H9 (cell line): ENCODE measurements around the gene ATP8A2. TPM values are rescaled to one million over a fixed set of nuclear protein-coding genes. Genes with fewer than 3 reads are reported as not detected.

Experiments used
- DNase-seq: peaks from one replicate; pipeline ENCODE4 v3.0.0-alpha.2; 2017
- H2AFZ ChIP-seq: one replicate; pipeline ENCODE4 v1.6.1; 2013; ENCODE audit warnings: mild to moderate bottlenecking, low read length, control low read depth, moderate library complexity
- H2AK5ac ChIP-seq: 2 replicates; pipeline ENCODE4 v1.6.1; 2013; ENCODE audit warnings: low read length, control low read depth, mixed read lengths; ENCODE audit not compliant: insufficient read length
- H2BK120ac ChIP-seq: one replicate; pipeline ENCODE4 v1.6.1; 2013; ENCODE audit warnings: low read depth, mild to moderate bottlenecking, low read length, control low read depth, inconsistent platforms; ENCODE audit not compliant: poor library complexity, severe bottlenecking
- H2BK12ac ChIP-seq: 2 replicates; pipeline ENCODE4 v1.6.1; 2013; ENCODE audit warnings: low read length, control low read depth, mixed read lengths, low read depth; ENCODE audit not compliant: insufficient read length
- H2BK15ac ChIP-seq: 2 replicates; pipeline ENCODE4 v1.6.1; 2013; ENCODE audit warnings: low read depth, low read length, control low read depth
- H2BK20ac ChIP-seq: one replicate; pipeline ENCODE4 v1.6.1; 2013; ENCODE audit warnings: low read depth, mild to moderate bottlenecking, low read length, control low read depth, inconsistent platforms; ENCODE audit not compliant: poor library complexity, severe bottlenecking
- H2BK5ac ChIP-seq: 2 replicates; pipeline ENCODE4 v1.6.1; 2013; ENCODE audit warnings: low read length, control low read depth, mixed read lengths; ENCODE audit not compliant: insufficient read length
- H3K14ac ChIP-seq: 2 replicates; pipeline ENCODE4 v1.6.1; 2013; ENCODE audit warnings: low read length, control low read depth; ENCODE audit not compliant: insufficient read depth
- H3K18ac ChIP-seq: 2 replicates; pipeline ENCODE4 v1.6.1; 2013; ENCODE audit warnings: low read depth, mild to moderate bottlenecking, mixed read lengths, low read length, control low read depth; ENCODE audit not compliant: insufficient read length
- H3K23ac ChIP-seq: 2 replicates; pipeline ENCODE4 v1.6.1; 2013; ENCODE audit warnings: low read length, control low read depth, mixed read lengths, low read depth; ENCODE audit not compliant: insufficient read length
- H3K23me2 ChIP-seq: 2 replicates; pipeline ENCODE4 v1.6.1; 2013; ENCODE audit warnings: low read depth, mild to moderate bottlenecking, mixed read lengths, low read length, control low read depth; ENCODE audit not compliant: insufficient read length, poor library complexity, severe bottlenecking
- H3K27ac ChIP-seq: 2 replicates; pipeline ENCODE4 v1.5.1; 2013; ENCODE audit warnings: low read length, control low read depth, mixed read lengths, low read depth; ENCODE audit not compliant: insufficient read length
- H3K27me3 ChIP-seq: 2 replicates; pipeline ENCODE4 v1.6.1; 2013; ENCODE audit warnings: low read length, control low read depth, inconsistent platforms; ENCODE audit not compliant: insufficient read depth
- H3K4ac ChIP-seq: 2 replicates; pipeline ENCODE4 v1.6.1; 2013; ENCODE audit warnings: low read depth, mild to moderate bottlenecking, control low read depth, inconsistent platforms, low read length, moderate library complexity
- H3K4me1 ChIP-seq: 2 replicates; pipeline ENCODE4 v1.6.1; 2013; ENCODE audit warnings: low read length, control low read depth, inconsistent platforms; ENCODE audit not compliant: insufficient read depth
- H3K4me2 ChIP-seq: 2 replicates; pipeline ENCODE4 v1.6.1; 2013; ENCODE audit warnings: low read length, control low read depth, mixed read lengths; ENCODE audit not compliant: insufficient read length, insufficient read depth
- H3K56ac ChIP-seq: 2 replicates; pipeline ENCODE4 v1.6.1; 2013; ENCODE audit warnings: low read depth, mild to moderate bottlenecking, mixed read lengths, low read length, control low read depth; ENCODE audit not compliant: insufficient read length
- H3K79me1 ChIP-seq: 2 replicates; pipeline ENCODE4 v1.6.1; 2013; ENCODE audit warnings: low read depth, mild to moderate bottlenecking, moderate library complexity, low read length, control low read depth, inconsistent platforms; ENCODE audit not compliant: insufficient read depth, poor library complexity, severe bottlenecking
- H3K79me2 ChIP-seq: 2 replicates; pipeline ENCODE4 v1.6.1; 2013; ENCODE audit warnings: low read length, control low read depth, inconsistent platforms; ENCODE audit not compliant: insufficient read depth
- H3K9ac ChIP-seq: 2 replicates; pipeline ENCODE4 v1.6.1; 2013; ENCODE audit warnings: low read length, control low read depth, mixed read lengths; ENCODE audit not compliant: insufficient read length; ENCODE audit errors: extremely low read depth
- H3K9me3 ChIP-seq: one replicate; pipeline ENCODE4 v1.6.1; 2013; ENCODE audit warnings: low read depth, low read length, inconsistent platforms; ENCODE audit not compliant: control insufficient read depth
- H3T11ph ChIP-seq: one replicate; pipeline ENCODE4 v1.6.1; 2013; ENCODE audit warnings: mild to moderate bottlenecking, low read length, control low read depth, inconsistent platforms
- H4K20me1 ChIP-seq: one replicate; pipeline ENCODE4 v1.6.1; 2013; ENCODE audit not compliant: control insufficient read depth, insufficient read length, insufficient read depth
- H4K5ac ChIP-seq: 2 replicates; pipeline ENCODE4 v1.6.1; 2013; ENCODE audit warnings: low read depth, mild to moderate bottlenecking, mixed read lengths, low read length, control low read depth; ENCODE audit not compliant: insufficient read length
- H4K8ac ChIP-seq: replicated peaks from 2 replicates; pipeline ENCODE4 v1.6.1; 2013; ENCODE audit warnings: low read length, control low read depth, mixed read lengths, low read depth; ENCODE audit not compliant: insufficient read length
- H4K91ac ChIP-seq: 2 replicates; pipeline ENCODE4 v1.6.1; 2013; ENCODE audit warnings: low read depth, mild to moderate bottlenecking, moderate library complexity, mixed read lengths, low read length, control low read depth; ENCODE audit not compliant: insufficient read length
- H3K27ac Mint-ChIP-seq, 3 experiments: 2 replicates in 2 of 3; 3 replicates in 1 of 3; pipeline ENCODE4 v1.8.0; 2020 to 2021; ENCODE audit warnings: mixed read lengths in 3 of 3, mild to moderate bottlenecking in 1 of 3, moderate library complexity in 1 of 3
- H3K27me3 Mint-ChIP-seq: 2 replicates; pipeline ENCODE4 v1.8.0; 2021; ENCODE audit warnings: low read depth, mild to moderate bottlenecking, moderate library complexity, mixed read lengths
- H3K36me3 Mint-ChIP-seq, 3 experiments: 2 replicates in 2 of 3; 3 replicates in 1 of 3; pipeline ENCODE4 v1.8.0; 2020 to 2021; ENCODE audit warnings: low read depth in 3 of 3, mixed read lengths in 3 of 3; ENCODE audit not compliant: insufficient read depth in 1 of 3
- H3K4me1 Mint-ChIP-seq, 2 experiments: 2 replicates each; pipeline ENCODE4 v1.8.0; 2020; ENCODE audit warnings: mixed read lengths in 2 of 2
- H3K4me3 Mint-ChIP-seq, 2 experiments: 2 replicates in 1 of 2; 3 replicates in 1 of 2; pipeline ENCODE4 v1.8.0; 2020 to 2021; ENCODE audit warnings: mild to moderate bottlenecking in 2 of 2, mixed read lengths in 2 of 2, moderate library complexity in 1 of 2
- H3K9me3 Mint-ChIP-seq, 2 experiments: 2 replicates in 1 of 2; 3 replicates in 1 of 2; pipeline ENCODE4 v1.8.0; 2020; ENCODE audit warnings: mild to moderate bottlenecking in 2 of 2, mixed read lengths in 2 of 2, moderate library complexity in 1 of 2
- WGBS: extraction: QIAGEN DNeasy Blood & Tissue Kit; methylation state at CpG from one replicate; pipeline ENCODE4 v1.1.7; 2013; ENCODE audit warnings: missing lambda C conversion rate, low lambda C conversion rate, mixed read lengths; ENCODE audit not compliant: insufficient read length; ENCODE audit errors: extremely low coverage; 5-methylcytosine and 5-hydroxymethylcytosine counted together
- total RNA-seq: library from RNA; stranded (reverse); gene quantifications from 2 replicates; pipeline ENCODE4 v1.2.1, GENCODE V29; 2021
- TF ChIP-seq, protein P1 (sequence below): fragments of 200-600 bp; sonication (generic); conservative IDR thresholded peaks from 3 replicates; pipeline ENCODE4 v1.8.0; 2021; ENCODE audit warnings: antibody characterized with exemption, mild to moderate bottlenecking

The ATP8A2 gene
- total RNA-seq, 1 experiment from 2014 or later = 18.2 TPM

DNA sequence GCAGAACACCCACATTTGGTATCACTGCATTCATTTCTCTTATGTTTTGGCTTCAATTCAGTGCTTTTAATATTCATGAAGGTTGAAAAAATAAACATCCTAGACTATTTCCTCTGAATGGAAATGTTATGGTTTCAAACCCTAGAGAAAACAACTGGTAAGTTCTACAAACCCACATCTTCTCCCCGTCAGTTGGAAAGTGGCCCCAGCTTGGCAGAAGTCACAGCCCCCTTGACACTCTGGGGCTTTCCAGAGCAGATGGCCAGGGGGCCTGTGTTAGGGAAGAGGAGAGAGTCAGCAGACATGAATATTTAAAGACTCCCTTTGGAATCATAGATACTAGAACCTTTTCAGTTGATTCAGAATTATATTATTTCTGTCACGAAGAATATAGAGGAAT, 556.2 kb downstream of the ATP8A2 start:
- H3K79me1 ChIP-seq = no peaks in the 10 kb centered on the region
- no peak overlapping the region for H3K27ac ChIP-seq
- no peak for DNase-seq
- no peak overlapping the region for H3T11ph ChIP-seq
- Mint-ChIP-seq H3K27me3 (no peaks in the 10 kb centered on the region), H3K27ac (no peak overlapping the region), H3K9me3 (peaks cover 0 to 2% of the 10 kb centered on the region in 2 experiments; a peak in 1 of 5 replicates), H3K36me3 (peaks cover 0 to 5% (median 0%) of the 10 kb centered on the region in 3 experiments; a peak in 3 of 7 replicates), H3K4me3 (no peak overlapping the region), H3K4me1 (peaks cover 57 to 63% of the 10 kb centered on the region in 2 experiments)
- no peak overlapping the region for H3K9ac ChIP-seq
- H2BK12ac ChIP-seq = no peak overlapping the region
- H3K79me2 ChIP-seq = no peaks in the 10 kb centered on the region
- no peak overlapping the region for H3K56ac ChIP-seq
- no peak overlapping the region for H3K4ac ChIP-seq
- H3K23me2 ChIP-seq = no peaks in the 10 kb centered on the region
- no peak overlapping the region for H2AK5ac ChIP-seq
- no peak overlapping the region for H3K14ac ChIP-seq
- H2BK120ac ChIP-seq = no peak overlapping the region
- WGBS = no CpG with 5 or more reads among the region's 2 CpGs
- H3K9me3 ChIP-seq = no peaks in the 10 kb centered on the region
- no peaks in the 10 kb centered on the region for H4K20me1 ChIP-seq
- H2AFZ ChIP-seq = no peak overlapping the region
- peaks cover 5% of the 10 kb centered on the region; the same call in 1 of the 2 replicates for H3K4me1 ChIP-seq
- no peak overlapping the region for H2BK15ac ChIP-seq
- no peak overlapping the region for H2BK5ac ChIP-seq
- H4K5ac ChIP-seq = no peak overlapping the region
- no peak overlapping the region for H4K8ac ChIP-seq
- TF ChIP-seq, protein P1, sequence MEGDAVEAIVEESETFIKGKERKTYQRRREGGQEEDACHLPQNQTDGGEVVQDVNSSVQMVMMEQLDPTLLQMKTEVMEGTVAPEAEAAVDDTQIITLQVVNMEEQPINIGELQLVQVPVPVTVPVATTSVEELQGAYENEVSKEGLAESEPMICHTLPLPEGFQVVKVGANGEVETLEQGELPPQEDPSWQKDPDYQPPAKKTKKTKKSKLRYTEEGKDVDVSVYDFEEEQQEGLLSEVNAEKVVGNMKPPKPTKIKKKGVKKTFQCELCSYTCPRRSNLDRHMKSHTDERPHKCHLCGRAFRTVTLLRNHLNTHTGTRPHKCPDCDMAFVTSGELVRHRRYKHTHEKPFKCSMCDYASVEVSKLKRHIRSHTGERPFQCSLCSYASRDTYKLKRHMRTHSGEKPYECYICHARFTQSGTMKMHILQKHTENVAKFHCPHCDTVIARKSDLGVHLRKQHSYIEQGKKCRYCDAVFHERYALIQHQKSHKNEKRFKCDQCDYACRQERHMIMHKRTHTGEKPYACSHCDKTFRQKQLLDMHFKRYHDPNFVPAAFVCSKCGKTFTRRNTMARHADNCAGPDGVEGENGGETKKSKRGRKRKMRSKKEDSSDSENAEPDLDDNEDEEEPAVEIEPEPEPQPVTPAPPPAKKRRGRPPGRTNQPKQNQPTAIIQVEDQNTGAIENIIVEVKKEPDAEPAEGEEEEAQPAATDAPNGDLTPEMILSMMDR = no peak
- H3K23ac ChIP-seq = no peak overlapping the region
- no peak overlapping the region for H3K4me2 ChIP-seq
- no peak overlapping the region for H3K18ac ChIP-seq
- no peak overlapping the region for H4K91ac ChIP-seq
- no peaks in the 10 kb centered on the region for H3K27me3 ChIP-seq
- no peak overlapping the region for H2BK20ac ChIP-seq
